Muscle of leg (tissue), 11 donors: Measurements from ENCODE around the gene FRMD4A. TPM values are rescaled to one million over a fixed set of nuclear protein-coding genes. Genes with fewer than 3 reads are reported as not detected.

Experiments used
- DNase-seq: peaks from one replicate; pipeline ENCODE4 v3.0.0; 2013
- H3K27ac ChIP-seq: one replicate; pipeline ENCODE4 v1.5.1; 2013; ENCODE audit warnings: mild to moderate bottlenecking, low read length, control low read depth
- H3K27me3 ChIP-seq: one replicate; pipeline ENCODE4 v1.6.1; 2013; ENCODE audit warnings: low read length; ENCODE audit not compliant: control insufficient read depth, insufficient read depth
- H3K36me3 ChIP-seq: one replicate; pipeline ENCODE4 v1.6.1; 2013; ENCODE audit warnings: low read length; ENCODE audit not compliant: control insufficient read depth, insufficient read depth
- H3K4me1 ChIP-seq: one replicate; pipeline ENCODE4 v1.6.1; 2013; ENCODE audit warnings: low read length; ENCODE audit not compliant: control insufficient read depth, insufficient read depth
- H3K4me3 ChIP-seq: one replicate; pipeline ENCODE4 v1.5.1; 2013; ENCODE audit warnings: low read length, control low read depth
- H3K9me3 ChIP-seq: replicated peaks from 2 replicates; pipeline ENCODE4 v1.6.1; 2013; ENCODE audit warnings: low read depth, low read length; ENCODE audit not compliant: control insufficient read depth
- WGBS: methylation state at CpG from one replicate; pipeline ENCODE4 v1.1.5; 2013; ENCODE audit warnings: missing lambda C conversion rate; ENCODE audit not compliant: insufficient coverage; 5-methylcytosine and 5-hydroxymethylcytosine counted together
- polyA plus RNA-seq, 8 donors: library from polyadenylated mRNA; unstranded; fragments of 120-200 nt; gene quantifications; one replicate each; pipeline versions ENCODE4 v1.2.1 to v1.2.3, GENCODE V29; 2013; ENCODE audit warnings: inconsistent platforms in 1 of 8, low replicate concordance in 1 of 8; ENCODE audit not compliant: insufficient read length in 8 of 8, insufficient read depth in 1 of 8
- total RNA-seq: library from RNA; stranded (reverse); fragments of 120-200 nt; gene quantifications from one replicate; pipeline ENCODE4 v1.2.4, GENCODE V29; 2013

FRMD4A gene
- total and polyA plus RNA-seq, 9 donors: 29.1 to 53.1 (median 42.0) TPM

DNA sequence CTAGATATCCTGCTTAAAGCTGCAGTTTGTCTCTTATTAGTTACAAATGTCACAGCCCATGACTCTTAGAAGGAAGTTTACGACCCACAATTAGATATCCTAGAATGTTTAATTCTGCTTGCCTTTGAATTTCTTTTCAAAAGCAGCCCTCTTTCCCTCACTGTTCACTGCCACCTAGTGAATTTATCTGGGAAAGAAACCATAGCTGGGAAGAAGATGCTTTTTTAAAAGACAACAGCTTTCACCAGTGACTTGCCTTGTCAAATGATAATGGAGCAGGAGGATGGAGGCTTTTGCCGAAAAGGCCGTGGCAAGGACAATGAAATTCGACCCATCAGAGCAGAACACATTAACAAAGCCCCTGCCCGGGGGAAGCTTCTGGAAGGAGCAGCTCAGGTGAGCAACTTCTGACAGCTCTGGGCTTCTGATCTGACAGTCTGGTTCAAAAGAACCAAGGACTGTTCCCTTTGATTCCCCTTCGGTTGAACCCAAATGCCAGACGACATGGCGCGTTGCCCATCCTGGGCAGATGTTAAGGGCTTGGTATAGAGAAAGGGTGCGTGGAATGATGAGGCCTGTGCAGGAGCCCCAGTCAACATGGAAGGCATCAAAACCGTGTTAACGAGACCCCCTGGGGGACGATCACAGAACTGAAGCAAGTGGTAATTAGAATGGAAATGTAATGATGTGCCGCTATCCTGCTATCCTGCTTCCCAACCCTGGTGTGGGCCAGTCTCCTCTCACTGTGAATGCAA, 236.8 kb downstream of the FRMD4A start:
- Histone ChIP-seq H3K27me3 (no peaks in the 10 kb centered on the region), H3K36me3 (no peaks in the 10 kb centered on the region), H3K4me1 (peaks cover 19% of the 10 kb centered on the region), H3K9me3 (no peaks in the 10 kb centered on the region), H3K4me3 (no peak overlapping the region), H3K27ac (no peak overlapping the region)
- 42% methylated on average over 12 of the region's 14 CpGs for WGBS
- peak; percentile 73 for DNase-seq

DNA sequence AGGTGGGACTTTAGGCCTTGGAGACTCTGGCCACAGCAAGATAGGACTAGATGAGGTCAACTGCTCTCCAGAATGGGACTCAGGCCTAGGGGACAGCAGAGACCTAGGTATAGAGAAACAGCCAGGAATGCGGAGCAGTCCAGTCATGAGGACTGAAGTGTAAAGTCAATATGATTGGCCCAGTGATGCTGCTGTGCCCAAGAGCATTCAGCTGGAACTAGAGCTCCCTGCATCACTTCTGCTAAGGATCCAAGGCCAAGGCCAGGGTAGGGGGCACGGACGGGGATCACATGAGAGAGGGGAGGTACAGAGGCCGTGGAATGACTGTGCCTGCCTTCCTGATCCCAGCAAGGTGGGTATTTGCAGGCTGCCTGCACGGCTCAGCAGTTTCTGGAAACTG, 237.9 kb downstream of the FRMD4A start:
- H3K36me3 ChIP-seq: no peaks in the 10 kb centered on the region
- no peaks in the 10 kb centered on the region for H3K9me3 ChIP-seq
- no peak overlapping the region for H3K4me3 ChIP-seq
- H3K4me1 ChIP-seq: peaks cover 22% of the 10 kb centered on the region
- DNase-seq: no peak
- H3K27ac ChIP-seq: no peak overlapping the region
- H3K27me3 ChIP-seq: no peaks in the 10 kb centered on the region
- 92% methylated on average over 1 of the region's 5 CpGs for WGBS

DNA sequence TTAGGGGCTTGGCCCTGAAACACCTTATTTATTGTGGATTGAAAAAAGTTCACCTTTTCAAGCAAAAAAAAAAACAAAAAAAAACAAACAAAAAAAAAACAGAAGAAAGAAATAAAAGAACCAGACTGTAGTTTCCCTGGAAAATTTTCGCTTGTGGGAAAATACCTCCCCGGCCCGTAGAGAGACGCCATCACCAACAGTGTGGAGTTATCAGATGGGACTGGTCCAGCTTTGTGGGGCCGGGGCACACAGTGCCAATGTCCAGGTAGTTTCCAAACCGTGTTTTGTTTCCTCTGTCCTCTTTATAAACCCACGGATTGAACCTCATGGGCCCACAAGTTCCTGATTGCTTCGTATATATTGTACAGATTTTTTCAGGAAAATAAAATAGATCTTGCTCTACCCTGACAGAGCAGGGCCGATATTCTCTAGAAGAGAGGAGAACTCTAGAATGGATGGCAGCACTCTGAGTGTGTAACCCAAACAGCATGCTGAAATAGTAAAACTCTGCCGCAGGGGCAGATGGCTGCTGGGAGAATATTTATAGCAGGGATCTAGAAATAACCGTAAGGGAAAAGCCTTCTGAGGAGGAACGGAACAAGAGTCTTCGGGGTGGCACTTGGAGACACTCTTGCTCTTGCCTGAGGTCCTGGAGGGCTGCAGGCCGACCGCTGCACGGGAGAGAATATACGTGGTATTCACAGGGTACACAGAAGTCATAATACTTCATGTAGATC, 241.0 kb downstream of the FRMD4A start:
- no peak for DNase-seq
- Histone ChIP-seq H3K36me3 (no peaks in the 10 kb centered on the region), H3K4me3 (no peak overlapping the region), H3K9me3 (no peaks in the 10 kb centered on the region), H3K27ac (no peak overlapping the region), H3K4me1 (peaks cover 22% of the 10 kb centered on the region), H3K27me3 (no peaks in the 10 kb centered on the region)
- WGBS: 71% methylated on average over 13 of the region's 17 CpGs

DNA sequence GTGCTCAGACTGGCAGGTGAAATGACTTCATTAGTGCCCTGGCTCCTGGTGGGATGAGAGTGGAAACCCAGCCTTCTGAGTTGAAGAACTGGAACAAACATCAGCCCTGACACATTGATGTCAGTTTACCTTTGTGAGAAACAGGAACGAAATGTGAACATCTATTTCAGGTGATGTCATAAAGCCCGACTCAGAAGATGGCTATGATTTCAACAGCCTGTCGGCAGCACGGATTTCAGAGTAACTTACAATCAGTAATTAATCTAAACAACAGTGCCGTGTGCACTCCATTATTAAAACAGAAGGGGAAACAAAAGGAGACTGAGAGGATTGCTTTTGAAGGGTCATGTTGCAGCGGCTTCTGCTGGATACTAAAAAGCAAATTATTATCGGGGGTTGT, 243.2 kb downstream of the FRMD4A start:
- DNase-seq: no peak
- no CpG with 5 or more reads among the region's 7 CpGs for WGBS
- Histone ChIP-seq H3K27ac (no peak overlapping the region), H3K4me3 (no peak overlapping the region), H3K9me3 (no peaks in the 10 kb centered on the region), H3K27me3 (no peaks in the 10 kb centered on the region), H3K4me1 (peaks cover 16% of the 10 kb centered on the region), H3K36me3 (no peaks in the 10 kb centered on the region)

DNA sequence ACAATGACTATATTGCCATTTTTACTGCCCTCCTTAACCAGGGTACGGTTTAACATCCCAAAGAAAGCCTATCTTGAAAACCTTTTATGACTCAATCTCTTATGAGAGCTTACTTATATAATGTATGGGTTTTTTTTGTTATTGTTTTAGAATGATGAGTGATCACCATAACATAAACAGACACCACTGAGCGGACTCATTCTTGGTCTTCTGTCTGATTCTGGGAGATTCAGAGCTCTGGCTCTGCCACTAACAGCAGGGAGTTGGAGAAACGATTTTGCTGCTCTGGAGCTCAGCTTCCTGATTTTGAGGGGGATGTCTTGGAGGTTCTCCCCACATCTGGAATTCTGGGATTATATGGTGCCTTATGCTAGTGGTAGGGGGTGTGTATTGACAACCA, 244.1 kb downstream of the FRMD4A start:
- Histone ChIP-seq H3K9me3 (no peaks in the 10 kb centered on the region), H3K4me1 (peaks cover 16% of the 10 kb centered on the region), H3K27me3 (no peaks in the 10 kb centered on the region), H3K4me3 (no peak overlapping the region), H3K36me3 (no peaks in the 10 kb centered on the region), H3K27ac (no peak overlapping the region)
- no peak for DNase-seq
- WGBS: 33% methylated on average over 1 of the region's 3 CpGs

DNA sequence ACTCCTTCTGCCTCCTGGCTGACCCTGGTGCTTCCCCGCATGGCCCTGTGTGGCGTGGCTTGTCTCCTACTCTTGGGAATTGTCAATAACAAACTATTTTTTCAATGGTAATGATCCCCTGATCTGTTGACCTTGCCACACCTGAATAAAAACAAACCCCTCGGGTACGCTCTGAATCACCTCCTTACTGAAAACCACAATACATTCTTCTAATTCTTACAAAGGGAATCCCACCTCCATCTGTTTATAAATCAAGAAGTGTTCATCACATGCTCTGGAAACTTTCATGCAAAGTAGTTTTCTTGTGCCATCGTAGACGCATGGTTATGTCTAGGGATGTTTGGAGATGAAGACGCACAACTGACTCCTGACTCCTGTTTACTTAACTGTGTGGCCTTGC, 245.8 kb downstream of the FRMD4A start:
- Histone ChIP-seq H3K4me3 (no peak overlapping the region), H3K9me3 (no peaks in the 10 kb centered on the region), H3K4me1 (peaks cover 12% of the 10 kb centered on the region), H3K27me3 (no peaks in the 10 kb centered on the region), H3K27ac (no peak overlapping the region), H3K36me3 (no peaks in the 10 kb centered on the region)
- no peak for DNase-seq
- WGBS: 98% methylated on average over 7 of the region's 7 CpGs

DNA sequence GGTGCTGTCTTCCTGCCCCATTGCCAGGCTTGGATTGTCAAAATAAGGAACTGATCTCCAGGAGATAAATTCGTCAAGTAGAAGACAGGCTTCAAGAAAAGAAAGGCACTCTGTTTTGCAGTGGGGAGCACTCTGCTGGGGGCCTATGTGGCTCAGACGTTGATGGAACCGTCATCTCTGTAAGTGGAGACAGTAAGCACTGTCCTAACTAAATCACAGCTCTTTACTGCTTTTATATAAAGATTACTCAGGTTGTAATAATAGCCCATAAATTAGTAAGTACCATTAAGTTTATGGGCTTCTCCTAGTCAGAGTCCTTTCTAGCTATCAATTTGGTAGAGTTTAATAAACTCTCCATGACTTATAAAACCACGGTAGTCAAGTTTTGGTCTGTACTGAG, 249.9 kb downstream of the FRMD4A start:
- 83% methylated on average over 1 of the region's 4 CpGs for WGBS
- peaks cover 10% of the 10 kb centered on the region for H3K9me3 ChIP-seq
- no peak overlapping the region for H3K27ac ChIP-seq
- H3K4me1 ChIP-seq: no peaks in the 10 kb centered on the region
- no peak for DNase-seq
- H3K36me3 ChIP-seq: no peaks in the 10 kb centered on the region
- no peaks in the 10 kb centered on the region for H3K27me3 ChIP-seq
- H3K4me3 ChIP-seq: no peak overlapping the region

DNA sequence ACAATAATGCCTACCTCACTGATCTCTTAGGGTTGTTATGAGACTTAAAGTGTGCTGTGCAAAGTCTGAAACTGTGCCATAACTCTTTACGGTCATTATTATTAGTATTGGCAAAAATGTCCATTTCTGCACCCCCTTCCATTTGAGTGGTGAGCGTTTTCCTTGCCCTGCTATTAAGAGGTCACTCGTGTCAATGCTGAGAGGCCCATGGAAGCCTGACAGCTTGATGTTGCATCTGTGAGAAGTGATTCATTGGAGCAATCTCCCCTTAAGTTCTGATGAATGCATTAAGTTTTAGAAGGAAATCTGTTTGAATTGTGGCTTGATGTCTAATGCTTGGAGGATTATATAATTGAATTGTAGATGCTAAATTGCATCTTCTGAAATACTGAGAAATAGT, 253.3 kb downstream of the FRMD4A start:
- Histone ChIP-seq H3K27ac (no peak overlapping the region), H3K4me3 (no peak overlapping the region), H3K27me3 (no peaks in the 10 kb centered on the region), H3K4me1 (peaks cover 18% of the 10 kb centered on the region), H3K9me3 (peaks cover 10% of the 10 kb centered on the region), H3K36me3 (no peaks in the 10 kb centered on the region)
- 100% methylated on average over 1 of the region's 3 CpGs for WGBS
- no peak for DNase-seq

DNA sequence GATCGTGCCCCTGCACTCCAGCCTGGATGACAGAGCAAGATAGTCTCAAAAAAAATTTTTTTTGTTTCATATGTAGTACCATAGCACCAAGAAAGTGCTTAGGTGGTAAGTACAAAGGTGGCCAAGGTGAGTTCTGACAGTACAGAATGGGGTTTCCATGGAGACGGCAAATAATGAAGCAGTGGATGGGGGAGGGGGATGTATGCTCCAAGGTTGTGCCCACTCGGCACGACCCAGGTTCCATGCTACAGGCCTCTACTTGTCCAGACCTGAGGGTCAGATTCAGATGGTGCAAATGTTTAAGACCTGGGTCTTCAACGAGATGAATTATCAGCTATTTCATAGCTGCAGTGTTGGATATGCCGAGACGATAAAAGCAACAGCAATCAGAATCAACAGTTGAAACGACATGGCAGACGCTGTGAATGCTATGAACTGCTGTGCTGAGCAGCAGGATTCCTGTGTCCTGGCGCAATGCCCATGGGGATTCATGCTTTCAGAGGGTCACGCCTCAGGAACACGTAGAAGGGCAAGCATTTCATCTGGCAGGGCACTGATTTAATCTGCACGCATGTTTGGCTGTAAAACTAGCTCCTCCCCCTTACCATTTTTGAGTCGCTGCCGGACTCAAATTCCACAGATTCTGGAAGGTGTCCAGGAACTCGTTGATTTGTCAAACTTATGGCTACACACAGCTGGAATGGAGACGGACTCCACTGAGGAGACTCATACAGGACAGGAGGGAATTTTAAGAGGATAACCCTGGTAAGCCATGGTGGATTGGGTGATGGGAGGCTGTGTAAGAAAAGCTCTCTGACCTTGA, 256.5 kb downstream of the FRMD4A start:
- Histone ChIP-seq H3K4me3 (peak overlapping the region; percentile 4), H3K27me3 (no peaks in the 10 kb centered on the region), H3K27ac (peak overlapping the region; percentile 78), H3K4me1 (peaks cover 18% of the 10 kb centered on the region), H3K36me3 (no peaks in the 10 kb centered on the region), H3K9me3 (peaks cover 10% of the 10 kb centered on the region)
- WGBS: 19% methylated on average over 16 of the region's 17 CpGs
- DNase-seq: peak; percentile 96

DNA sequence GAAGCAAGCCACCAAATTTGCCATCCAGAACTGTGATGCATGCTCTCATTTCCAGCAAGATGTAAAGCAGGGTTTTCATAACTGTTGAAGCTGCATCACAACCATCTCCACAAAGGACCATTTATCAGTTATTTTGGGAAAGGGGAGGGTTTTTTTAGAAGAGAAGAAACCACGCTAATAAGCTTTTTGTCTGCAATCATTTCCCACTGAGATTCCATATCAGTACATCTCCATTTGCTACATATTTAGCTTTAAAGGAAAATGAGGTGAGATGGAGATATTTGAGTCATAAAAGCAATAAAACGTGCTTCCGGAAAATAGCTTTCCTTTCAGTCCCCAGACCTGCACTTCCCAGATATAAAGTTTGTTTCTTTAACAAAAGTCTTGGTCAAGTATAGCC, 258.2 kb downstream of the FRMD4A start:
- H3K4me3 ChIP-seq: no peak overlapping the region
- DNase-seq: no peak
- H3K27me3 ChIP-seq: no peaks in the 10 kb centered on the region
- peaks cover 18% of the 10 kb centered on the region for H3K4me1 ChIP-seq
- H3K9me3 ChIP-seq: no peaks in the 10 kb centered on the region
- H3K36me3 ChIP-seq: no peaks in the 10 kb centered on the region
- no peak overlapping the region for H3K27ac ChIP-seq
- no CpG with 5 or more reads among the region's 3 CpGs for WGBS
